Left renal cortex interstitium (tissue), 4 donors: Measurements from ENCODE around the gene GGPS1. TPM values are rescaled to one million over a fixed set of nuclear protein-coding genes. Genes with fewer than 3 reads are reported as not detected.
"Not testable (repeated sequence)": the region's sequence is repeated elsewhere in the genome, so short reads cannot be mapped to it uniquely, and the experiment has no call there.

ENCODE experiments used
- DNase-seq, 4 donors: peaks; one replicate each; pipeline ENCODE4 v3.0.0-alpha.2; 2013; ENCODE audit warnings: low read depth in 4 of 4, low spot score in 2 of 4, missing footprints in 1 of 4
- polyA plus RNA-seq, 4 donors: library from polyadenylated mRNA; unstranded; fragments of 120-200 nt; gene quantifications; one replicate each; pipeline ENCODE4 v1.2.1, GENCODE V29; 2013; ENCODE audit not compliant: insufficient read length in 4 of 4

Gene GGPS1
- polyA plus RNA-seq, 4 donors = 47.7 to 61.1 (median 57.2) TPM

DNA sequence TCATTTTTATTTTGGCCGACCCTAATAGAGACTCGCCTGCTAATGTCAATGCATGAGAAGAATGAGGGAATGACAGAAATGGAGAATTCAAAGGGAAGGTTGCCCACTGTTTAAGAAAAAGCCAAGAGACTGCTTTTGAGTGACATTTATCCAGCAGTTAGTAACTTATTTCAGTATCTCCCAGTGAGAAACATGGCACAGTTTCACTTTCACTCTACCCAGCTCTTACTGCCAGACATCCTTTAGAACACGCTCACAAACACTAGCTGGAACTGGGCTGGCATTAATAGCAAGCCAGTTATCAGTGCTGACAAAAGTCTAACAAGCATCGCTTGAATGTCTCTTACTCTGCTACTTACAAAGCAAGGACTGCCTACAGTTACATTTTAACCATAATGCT, 8.5 kb downstream of the GGPS1 start:
- no peak for DNase-seq

DNA sequence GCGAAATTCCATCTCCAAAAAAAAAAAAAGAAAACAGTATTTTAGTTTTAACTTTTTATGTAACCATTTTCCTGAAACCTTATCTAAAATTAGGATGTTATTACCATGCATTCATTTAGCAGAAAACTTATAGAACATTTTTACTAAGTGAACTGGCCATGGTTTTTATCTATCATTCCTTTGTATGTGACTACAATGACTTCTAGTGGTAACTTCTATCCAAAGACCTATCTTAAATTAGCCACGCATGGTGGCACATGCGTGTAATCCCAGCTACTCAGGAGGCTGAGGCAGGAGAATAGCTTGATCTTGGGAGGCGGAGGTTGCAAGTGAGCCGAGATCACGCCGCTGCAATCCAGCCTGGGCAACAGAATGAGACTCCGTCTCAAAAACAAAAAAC, 11.4 kb downstream of the GGPS1 start:
- DNase-seq = no peak

DNA sequence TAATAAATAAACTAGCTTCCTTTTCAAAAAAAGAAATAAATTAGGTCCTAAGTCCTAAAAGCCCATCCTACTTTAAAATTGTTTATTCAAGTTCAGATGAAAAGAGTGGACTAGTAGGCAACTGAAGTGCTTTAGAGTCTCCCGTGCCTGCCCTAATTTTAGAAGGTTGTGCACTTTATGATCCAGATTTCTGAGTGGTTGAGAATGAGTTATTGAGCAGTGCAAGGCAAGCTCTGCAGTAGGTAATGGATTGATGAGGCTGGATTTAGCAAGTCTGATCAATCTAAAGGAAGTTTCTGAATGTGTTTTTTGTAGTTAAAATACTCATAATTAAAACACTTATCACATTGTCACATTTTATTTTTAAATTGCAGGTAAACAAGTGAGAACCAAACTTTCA, 13.0 kb downstream of the GGPS1 start:
- no peak for DNase-seq

DNA sequence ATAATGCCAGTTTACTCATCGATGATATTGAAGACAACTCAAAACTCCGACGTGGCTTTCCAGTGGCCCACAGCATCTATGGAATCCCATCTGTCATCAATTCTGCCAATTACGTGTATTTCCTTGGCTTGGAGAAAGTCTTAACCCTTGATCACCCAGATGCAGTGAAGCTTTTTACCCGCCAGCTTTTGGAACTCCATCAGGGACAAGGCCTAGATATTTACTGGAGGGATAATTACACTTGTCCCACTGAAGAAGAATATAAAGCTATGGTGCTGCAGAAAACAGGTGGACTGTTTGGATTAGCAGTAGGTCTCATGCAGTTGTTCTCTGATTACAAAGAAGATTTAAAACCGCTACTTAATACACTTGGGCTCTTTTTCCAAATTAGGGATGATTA, 13.7 kb downstream of the GGPS1 start:
- no peak for DNase-seq

DNA sequence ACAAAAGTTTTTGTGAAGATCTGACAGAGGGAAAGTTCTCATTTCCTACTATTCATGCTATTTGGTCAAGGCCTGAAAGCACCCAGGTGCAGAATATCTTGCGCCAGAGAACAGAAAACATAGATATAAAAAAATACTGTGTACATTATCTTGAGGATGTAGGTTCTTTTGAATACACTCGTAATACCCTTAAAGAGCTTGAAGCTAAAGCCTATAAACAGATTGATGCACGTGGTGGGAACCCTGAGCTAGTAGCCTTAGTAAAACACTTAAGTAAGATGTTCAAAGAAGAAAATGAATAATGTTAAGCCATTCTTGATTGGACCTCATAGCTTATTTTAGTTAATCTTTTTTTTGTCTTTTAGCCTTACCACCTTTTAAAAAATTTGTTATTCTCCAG, 14.1 kb downstream of the GGPS1 start:
- no peak for DNase-seq

DNA sequence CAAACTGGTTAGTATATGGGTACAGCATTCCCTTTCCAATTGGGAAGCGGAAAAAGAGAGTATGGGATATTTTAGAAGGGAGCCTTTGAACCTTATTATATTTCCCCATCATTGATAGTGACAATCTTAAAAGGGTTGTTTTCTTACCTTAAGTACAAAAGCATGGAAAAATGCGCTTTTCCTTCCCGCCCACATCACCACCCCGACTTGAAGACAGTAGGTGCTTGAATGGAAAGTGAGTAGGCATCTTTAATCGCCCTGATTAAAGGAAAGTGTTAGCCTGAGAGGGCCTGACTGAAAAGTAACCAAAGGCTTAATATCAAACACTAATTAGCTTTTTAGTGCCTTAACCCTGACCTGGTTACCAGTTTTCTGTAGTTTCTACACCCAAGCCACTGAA, 15.4 kb downstream of the GGPS1 start:
- no peak for DNase-seq

DNA sequence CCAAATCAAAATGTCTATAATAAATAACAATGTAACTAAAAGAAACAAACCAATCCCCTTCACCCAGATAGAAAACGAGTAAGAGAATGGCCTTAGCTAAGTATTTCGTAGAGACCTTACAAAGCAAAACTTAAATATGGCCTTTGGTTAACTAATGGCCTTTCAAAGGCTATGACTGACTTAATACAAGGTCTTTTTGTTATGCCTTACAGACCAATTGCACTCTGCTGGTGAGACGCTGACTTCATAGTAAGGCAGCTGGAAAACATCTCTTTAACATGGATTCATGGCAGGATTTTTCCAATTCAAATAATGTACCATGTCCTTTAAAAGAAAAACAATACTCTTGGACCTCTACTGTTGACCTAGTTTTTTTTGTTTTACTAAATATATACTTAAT, 23.1 kb downstream of the GGPS1 start:
- no peak for DNase-seq

DNA sequence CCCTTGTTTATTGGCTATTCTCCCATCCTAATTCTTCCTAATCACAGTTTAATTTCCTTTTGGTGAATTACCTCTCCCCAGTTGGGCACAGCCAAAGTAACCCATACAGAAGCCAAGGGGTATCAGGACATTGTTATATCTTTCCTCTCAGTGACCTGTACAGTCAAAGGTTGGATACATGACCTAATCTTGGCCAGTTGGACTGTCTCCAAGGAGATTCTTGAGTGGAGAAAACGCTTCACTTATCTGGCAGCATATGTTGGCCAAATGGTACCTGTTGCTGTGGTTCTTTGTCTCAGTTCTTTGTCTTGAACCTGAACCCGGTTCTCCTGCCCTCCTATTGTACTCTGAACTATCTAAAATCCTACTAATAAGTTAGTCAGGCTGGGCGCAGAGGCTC, 23.5 kb downstream of the GGPS1 start:
- DNase-seq = no peak

DNA sequence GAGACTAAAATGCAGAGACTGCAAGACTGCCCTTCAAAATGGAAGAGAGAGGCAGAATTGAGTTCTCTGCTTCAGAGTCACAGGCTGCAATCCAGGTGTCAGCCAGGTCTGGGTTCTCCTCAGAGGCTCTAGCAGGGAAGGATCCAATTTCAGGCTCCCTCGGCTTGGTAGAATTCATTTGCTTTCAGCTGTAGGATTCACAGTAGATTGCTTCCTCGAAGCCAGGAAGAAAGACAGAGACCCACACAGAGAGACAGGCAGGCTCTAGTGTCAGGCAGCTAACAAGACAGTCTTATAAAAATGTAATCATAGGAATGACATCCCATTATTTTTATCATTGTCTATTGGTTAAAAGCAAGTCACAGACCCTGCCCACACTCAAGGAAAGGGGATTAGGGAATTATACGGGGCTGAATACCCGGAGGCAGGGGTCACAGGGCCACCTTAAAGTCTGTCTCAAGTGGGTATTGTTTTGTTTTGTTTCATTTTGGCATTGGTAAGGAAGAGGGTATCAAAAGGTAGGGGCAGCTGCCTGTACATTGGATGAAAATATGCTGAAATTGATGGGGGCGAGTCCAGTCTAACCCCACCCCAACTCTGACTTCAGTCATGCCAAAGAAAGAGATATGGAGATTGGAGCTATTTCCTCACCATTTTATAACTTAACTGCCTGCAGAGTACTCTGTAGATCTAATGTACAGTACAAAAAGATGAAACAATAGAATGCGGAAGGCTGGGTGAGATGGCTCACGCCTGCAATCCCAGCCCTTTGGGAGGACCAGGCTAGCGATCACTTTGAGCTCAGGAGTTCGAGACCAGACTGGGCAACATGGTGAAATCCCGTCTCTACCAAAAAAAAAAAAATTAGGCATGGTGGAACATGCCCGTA, 29.4 kb downstream of the GGPS1 start:
- no peak for DNase-seq

DNA sequence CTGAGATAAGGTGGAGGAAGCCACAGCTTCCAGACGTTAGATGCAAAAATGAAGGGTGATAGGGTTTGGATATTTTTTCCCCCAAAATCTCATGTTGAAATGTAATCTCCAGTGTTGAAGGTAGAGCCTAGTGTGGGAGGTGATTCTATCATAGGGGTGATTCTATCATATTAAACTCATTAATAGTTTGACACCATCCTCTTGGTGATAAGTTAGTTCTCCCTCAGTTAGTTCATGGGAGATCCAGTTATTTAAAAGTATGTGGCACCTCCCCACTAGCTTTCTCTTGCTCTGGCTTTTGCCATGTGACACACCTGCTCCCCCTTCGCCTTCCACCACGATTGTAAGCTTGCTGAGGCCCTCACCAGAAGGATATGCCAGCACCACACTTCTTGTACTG, 30.5 kb downstream of the GGPS1 start:
- no peak for DNase-seq

DNA sequence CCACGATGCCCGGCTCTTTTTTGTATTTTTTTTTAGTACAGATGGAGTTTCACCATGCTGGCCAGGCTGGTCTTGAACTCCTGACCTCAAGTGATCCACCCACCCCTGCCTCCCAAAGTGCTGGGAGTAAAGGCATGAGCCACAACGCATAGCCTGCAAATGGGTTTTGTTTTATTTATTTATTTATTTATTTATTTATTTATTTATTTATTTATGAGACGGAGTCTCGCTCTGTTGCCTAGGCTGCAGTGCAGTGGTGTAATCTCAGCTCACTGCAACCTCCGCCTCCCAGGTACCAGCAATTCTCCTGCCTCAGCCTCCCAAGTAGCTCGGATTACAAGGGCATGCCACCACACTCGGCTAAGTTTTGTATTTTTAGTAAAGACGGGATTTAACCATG, 35.8 kb downstream of the GGPS1 start:
- DNase-seq = not testable (repeated sequence)

DNA sequence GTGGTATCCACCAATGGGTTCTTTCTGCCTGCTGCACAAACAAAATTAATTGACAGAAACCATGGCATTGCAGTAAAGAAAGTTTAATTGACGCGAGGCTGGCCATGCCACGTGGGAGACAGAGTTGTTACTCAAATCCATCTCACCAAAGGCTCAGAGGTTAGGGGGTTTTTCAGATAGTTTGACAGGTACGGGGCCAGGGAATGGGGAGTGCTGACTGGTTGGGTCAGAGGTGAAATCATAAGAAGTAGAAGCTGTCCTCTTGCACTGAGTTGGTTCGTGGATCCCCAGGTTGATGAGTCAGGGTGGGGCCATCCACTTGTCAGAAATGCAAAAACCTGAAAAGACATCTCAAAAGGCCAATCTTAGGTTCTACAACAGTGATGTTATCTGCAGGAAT, 37.9 kb downstream of the GGPS1 start:
- DNase-seq = no peak

DNA sequence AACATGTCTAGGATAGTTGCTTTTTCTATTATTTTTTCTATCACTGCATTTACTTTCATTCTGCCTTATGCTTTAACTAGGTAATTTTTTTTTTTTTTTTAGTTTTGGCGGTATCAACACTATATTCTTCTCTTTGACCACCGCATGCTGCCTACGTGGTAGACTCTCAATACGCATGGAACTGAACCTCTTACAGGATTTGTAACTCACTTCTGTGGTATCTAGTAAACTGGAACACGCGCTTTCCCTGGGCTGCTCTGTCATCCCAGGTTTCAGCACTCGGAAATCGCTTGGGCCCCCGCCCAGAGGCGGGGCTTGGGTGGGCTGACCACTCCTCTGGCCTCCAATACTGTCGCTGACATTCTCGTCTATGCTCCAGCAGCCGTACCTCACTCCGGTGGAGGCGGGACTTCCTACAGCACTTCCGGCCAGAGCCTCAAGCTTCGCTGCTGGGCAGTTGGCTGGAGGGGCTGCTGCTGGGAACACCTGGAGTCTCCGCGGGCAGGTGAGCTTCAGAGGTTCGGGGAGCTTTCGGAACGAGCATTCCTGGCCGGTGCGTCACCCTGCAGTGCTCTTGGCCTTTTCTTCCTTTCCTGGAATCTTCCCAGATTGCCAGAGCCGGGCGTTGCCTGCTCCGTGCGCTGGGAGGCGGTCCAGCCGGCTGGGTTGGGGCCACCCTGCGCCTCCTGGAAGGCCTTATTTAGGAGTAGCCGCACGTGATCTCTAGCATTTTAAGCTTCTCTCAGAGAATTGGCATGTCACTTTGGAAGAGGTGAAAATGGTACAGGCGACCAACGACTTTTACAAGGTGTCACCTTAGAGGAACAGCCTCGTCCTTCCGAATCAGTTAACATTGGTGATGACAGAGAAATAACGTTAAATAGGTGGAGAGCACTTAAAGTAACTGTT, 38.9 kb downstream of the GGPS1 start, which contains the start of gene TBCE:
TSS of gene TBCE (plus strand) at position 428 of the 909 bp plus-strand sequence. CDS start 12,623 bp downstream, outside the sequence.
- peak; percentile 87 to 97 (median 92) for DNase-seq

DNA sequence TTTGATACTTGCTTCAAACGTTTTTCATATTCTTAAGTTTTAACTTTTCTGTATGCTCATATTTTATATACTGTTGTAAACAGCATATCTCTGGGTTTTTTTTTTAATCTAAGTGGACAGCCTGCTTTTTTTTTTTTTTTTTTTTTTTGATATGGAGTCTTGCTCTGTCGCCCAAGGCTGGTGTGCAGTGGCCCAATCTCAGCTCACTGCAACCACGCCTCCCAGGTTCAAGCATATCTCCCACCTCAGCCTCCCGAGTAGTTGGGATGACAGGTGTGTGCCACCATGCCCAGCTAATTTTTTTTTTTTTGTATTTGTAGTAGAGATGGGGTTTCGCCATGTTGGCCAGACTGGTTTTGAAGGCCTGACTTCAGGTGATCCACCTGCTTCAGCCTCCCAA, 40.1 kb downstream of the GGPS1 start:
- no peak for DNase-seq

DNA sequence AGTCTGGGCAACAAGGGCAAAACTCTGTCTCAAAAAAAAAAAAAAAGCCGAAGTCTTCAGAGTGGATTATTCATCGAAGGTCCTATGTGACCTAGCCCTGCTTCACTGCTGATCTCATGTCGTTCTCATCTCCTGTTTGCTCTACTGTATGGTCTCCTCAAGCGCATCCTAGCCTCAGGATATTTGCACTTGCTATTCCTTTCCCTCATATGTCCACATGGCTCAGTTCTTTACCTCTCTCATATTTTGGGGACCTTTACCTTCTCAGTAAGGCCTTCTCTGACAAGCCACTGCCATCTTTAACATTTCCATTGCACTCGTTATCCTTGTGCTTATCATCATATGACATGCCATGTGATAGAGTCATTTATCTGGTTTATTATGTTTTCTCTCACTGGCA, 41.4 kb downstream of the GGPS1 start:
- DNase-seq = no peak

DNA sequence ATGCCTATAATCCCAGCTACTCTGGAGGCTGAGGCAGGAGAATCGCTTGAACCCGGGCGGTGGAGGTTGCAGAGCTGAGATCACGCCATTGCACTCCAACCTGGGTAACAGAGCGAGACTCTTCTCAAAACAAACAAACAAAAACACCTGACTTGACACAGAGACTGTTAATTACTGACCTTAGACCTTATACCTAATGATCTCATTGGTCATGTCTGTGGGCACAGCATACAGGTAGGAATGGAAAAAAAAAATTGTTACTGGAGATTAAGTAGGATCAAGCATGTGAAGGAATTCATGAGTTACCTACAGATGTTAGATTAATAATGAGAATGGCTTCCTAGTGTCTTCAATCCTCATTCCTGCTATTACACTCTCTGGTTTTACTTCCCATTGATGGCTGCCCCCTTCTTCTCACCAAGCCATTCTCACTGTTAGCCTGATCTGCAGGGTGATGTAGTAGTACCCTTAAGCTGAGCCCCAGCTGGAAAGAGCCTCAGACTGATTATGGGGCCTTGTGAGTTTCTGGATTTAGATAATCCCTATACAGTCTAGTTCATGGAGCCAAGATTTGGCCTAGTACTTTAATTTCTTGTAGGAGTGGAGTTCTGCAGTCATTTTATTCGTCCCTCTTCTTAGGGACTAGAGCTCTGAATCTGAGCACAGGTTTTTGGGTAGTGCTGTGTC, 47.7 kb downstream of the GGPS1 start:
- DNase-seq = no peak

DNA sequence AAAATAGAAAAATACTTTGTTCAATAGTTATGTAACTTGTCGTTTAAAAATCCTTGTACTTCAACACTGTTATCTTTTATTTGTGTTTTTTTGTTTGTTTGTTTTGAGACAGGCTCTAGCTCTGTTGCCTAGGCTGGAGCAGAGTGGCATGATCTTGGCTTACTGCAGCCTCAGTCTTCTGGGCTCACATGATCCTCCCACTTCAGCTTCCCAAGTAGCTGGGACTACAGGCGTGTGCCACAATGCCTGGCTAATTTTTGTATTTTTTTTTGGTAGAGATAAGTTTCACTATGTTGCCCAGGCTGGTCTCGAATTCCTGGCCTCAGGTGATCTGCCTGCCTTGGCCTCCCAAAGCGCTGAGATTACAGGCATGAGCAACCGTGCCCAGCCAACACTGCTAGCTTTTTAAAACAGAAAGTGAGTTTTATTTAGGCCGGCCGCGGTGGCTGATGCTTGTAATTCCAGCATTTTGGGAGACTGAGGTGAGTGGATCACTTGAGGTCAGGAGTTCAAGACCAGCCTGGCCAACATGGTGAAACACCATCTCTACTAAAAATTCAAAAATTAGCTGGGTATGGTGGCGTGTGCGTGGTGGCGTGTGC, 49.9 kb downstream of the GGPS1 start:
- DNase-seq = not testable (repeated sequence)

DNA sequence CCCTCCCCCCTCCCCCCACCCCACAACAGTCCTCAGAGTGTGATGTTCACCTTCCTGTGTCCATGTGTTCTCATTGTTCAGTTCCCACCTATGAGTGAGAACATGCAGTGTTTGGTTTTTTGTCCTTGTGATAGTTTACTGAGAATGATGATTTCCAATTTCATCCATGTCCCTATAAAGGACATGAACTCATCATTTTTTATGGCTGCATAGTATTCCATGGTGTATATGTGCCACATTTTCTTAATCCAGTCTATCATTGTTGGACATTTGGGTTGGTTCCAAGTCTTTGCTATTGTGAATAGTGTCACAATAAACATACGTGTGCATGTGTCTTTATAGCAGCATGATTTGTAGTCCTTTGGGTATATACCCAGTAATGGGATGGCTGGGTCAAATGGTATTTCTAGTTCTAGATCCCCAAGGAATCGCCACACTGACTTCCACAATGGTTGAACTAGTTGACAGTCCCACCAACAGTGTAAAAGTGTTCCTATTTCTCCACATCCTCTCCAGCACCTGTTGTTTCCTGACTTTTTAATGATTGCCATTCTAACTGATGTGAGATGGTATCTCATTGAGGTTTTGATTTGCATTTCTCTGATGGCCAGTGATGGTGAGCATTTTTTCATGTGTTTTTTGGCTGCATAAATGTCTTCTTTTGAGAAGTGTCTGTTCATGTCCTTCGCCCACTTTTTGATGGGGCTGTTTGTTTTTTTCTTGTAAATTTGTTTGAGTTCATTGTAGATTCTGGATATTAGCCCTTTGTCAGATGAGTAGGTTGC, 53.8 kb downstream of the GGPS1 start:
- DNase-seq = not testable (repeated sequence)

DNA sequence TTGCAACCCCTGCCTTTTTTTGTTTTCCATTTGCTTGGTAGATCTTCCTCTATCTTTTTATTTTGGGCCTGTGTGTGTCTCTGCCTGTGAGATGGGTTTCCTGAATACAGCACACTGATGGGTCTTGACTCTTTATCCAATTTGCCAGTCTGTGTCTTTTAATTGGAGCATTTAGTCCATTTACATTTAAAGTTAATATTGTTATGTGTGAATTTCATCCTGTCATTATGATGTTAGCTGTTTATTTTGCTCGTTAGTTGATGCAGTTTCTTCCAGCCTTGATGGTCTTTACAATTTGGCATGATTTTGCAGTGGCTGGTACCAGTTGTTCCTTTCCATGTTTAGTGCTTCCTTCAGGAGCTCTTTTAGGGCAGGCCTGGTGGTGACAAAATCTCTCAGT, 57.3 kb downstream of the GGPS1 start:
- DNase-seq = not testable (repeated sequence)

DNA sequence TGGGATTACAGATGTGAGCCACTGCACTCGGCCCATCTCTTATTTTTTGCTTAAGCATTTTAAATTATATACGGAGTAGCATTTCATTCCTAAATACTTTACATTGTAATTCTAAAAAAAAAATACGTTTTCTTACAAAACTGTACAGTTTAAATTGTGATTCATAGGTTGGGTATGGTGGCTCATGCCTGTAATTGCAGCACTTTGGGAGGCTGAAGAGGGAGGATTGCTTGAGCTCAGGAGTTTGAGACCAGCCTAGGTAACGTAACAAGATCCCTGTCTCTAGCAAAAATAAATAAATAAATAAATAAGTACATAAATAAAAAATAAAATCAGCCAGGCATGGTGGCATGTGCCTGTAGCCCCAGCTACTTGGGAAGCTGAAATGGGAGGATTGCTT, 63.5 kb downstream of the GGPS1 start:
- DNase-seq = no peak
